ENCODE results near the gene TRAK2.

- TF ChIP-seq CTCF (conservative IDR thresholded peaks at IDR 0.05): no peak
- no peak for TF ChIP-seq EZH2 (IDR thresholded peaks at IDR 0.05; ENCODE audit: low read depth)
Observed at GRCh38 chr2:201353116-201353515, 98.1 kb downstream of the TRAK2 start.

Data from PC-9 (cell line).